Measurements from ENCODE around the gene FRMD4A.

Gene FRMD4A

GRCh38 chr10:14191407-14191806 is 139.3 kb downstream of the FRMD4A start:
- no peak for DNase-seq (ENCODE audit: low read depth in 2 of 2)

GRCh38 chr10:14190702-14191101 is 140.0 kb downstream of the FRMD4A start:
- no peak for DNase-seq (ENCODE audit: low read depth in 2 of 2)

- DNase-seq (ENCODE audit: low read depth in 2 of 2): no peak
Observed at GRCh38 chr10:14186245-14186644, 144.5 kb downstream of the FRMD4A start.

- peak; percentile 20 to 48 for DNase-seq (ENCODE audit: low read depth in 2 of 2)
Observed at GRCh38 chr10:14185316-14186045, 145.2 kb downstream of the FRMD4A start.

- peak in 1 of 2 donors; percentile 15 for DNase-seq (ENCODE audit: low read depth in 2 of 2)
Observed at GRCh38 chr10:14184841-14185315, 145.8 kb downstream of the FRMD4A start.

- no peak for DNase-seq (ENCODE audit: low read depth in 2 of 2)
Observed at GRCh38 chr10:14182781-14183180, 147.9 kb downstream of the FRMD4A start.

GRCh38 chr10:14181567-14181936 is 149.2 kb downstream of the FRMD4A start:
- DNase-seq (ENCODE audit: low read depth in 2 of 2): no peak

- no peak for DNase-seq (ENCODE audit: low read depth in 2 of 2)
Observed at GRCh38 chr10:14180911-14181566, 149.7 kb downstream of the FRMD4A start.

GRCh38 chr10:14179251-14179650 is 151.5 kb downstream of the FRMD4A start:
- no peak for DNase-seq (ENCODE audit: low read depth in 2 of 2)

- DNase-seq (ENCODE audit: low read depth in 2 of 2): no peak
Observed at GRCh38 chr10:14173706-14174594, 156.8 kb downstream of the FRMD4A start.

- DNase-seq (ENCODE audit: low read depth in 2 of 2): no peak
Observed at GRCh38 chr10:14173391-14173705, 157.4 kb downstream of the FRMD4A start.

GRCh38 chr10:14172336-14172950 is 158.3 kb downstream of the FRMD4A start:
- no peak for DNase-seq (ENCODE audit: low read depth in 2 of 2)

- DNase-seq (ENCODE audit: low read depth in 2 of 2): no peak
Observed at GRCh38 chr10:14171336-14171735, 159.4 kb downstream of the FRMD4A start.

- no peak for DNase-seq (ENCODE audit: low read depth in 2 of 2)
Observed at GRCh38 chr10:14163377-14164086, 167.2 kb downstream of the FRMD4A start.

- DNase-seq (ENCODE audit: low read depth in 2 of 2): no peak
Observed at GRCh38 chr10:14162629-14163344, 167.9 kb downstream of the FRMD4A start.

- no peak for DNase-seq (ENCODE audit: low read depth in 2 of 2)
Observed at GRCh38 chr10:14162061-14162460, 168.7 kb downstream of the FRMD4A start.

- no peak for DNase-seq (ENCODE audit: low read depth in 2 of 2)
Observed at GRCh38 chr10:14160299-14160698, 170.4 kb downstream of the FRMD4A start.

GRCh38 chr10:14158575-14158974 is 172.1 kb downstream of the FRMD4A start:
- DNase-seq (ENCODE audit: low read depth in 2 of 2): no peak

- DNase-seq (ENCODE audit: low read depth in 2 of 2): no peak
Observed at GRCh38 chr10:14156104-14156503, 174.6 kb downstream of the FRMD4A start.

GRCh38 chr10:14153570-14154055 is 177.1 kb downstream of the FRMD4A start:
- no peak for DNase-seq (ENCODE audit: low read depth in 2 of 2)

GRCh38 chr10:14151571-14151970 is 179.2 kb downstream of the FRMD4A start:
- no peak for DNase-seq (ENCODE audit: low read depth in 2 of 2)
